Right lobe of liver (tissue), 4 donors: ENCODE results near the gene ANKRD18B.
"Not testable (repeated sequence)": the region's sequence is repeated elsewhere in the genome, so short reads cannot be mapped to it uniquely, and the experiment has no call there.

Experiments
- CTCF ChIP-seq, 4 donors: fragments of 200-600 bp in 3 of 4; fragments of 450-650 bp in 1 of 4; IDR thresholded peaks; one replicate each; pipeline versions ENCODE4 v1.5.1 to v1.8.0; 2016 to 2022; ENCODE audit warnings: antibody characterized with exemption in 4 of 4, mild to moderate bottlenecking in 2 of 4
- POLR2A ChIP-seq: fragments of 450-650 bp; IDR thresholded peaks from one replicate; pipeline ENCODE4 v1.6.1; 2017; ENCODE audit warnings: antibody characterized with exemption, mild to moderate bottlenecking
- donor health status: DM: no; HTN: no; CAD: no.
- donor health status: DM: no; HTN: no; CAD: no.
- donor health status: DM: no; HTN: yes; CAD: no.

- TF ChIP-seq CTCF (IDR thresholded peaks at IDR 0.05); POLR2A: not testable (repeated sequence)
Observed at GRCh38 chr9:33511184-33511517, 12.9 kb upstream of the ANKRD18B start.
